Caco-2 (cell line): Measurements from ENCODE around the gene CEP350. TPM values are rescaled to one million over a fixed set of nuclear protein-coding genes. Genes with fewer than 3 reads are reported as not detected.

Experiments used
- BruUV-seq: library from RNA; stranded (reverse); fragments of 400-500 nt; replicated peaks from 2 replicates; lab custom pipeline; 2021; lab: Mats Ljungman, UMichigan
- CTCF ChIA-PET: fragments of 300-600 bp; sonication (Branson Sonifier 250); formaldehyde crosslinking; loops from one replicate; lab custom pipeline; 2022; ENCODE audit warnings: antibody characterized with exemption; lab: Charles Lee
- POLR2A ChIA-PET: fragments of 300-600 bp; sonication (Branson Sonifier 250); formaldehyde crosslinking; loops from one replicate; lab custom pipeline; 2022; ENCODE audit warnings: antibody characterized with exemption; lab: Charles Lee
- DNase-seq, 2 experiments: peaks; one replicate each; pipeline versions ENCODE4 v3.0.0 to v3.0.0-alpha.2; 2020 to 2022
- H3K27me3 ChIP-seq: replicated peaks from 2 replicates; pipeline ENCODE4 v1.6.0; 2011; ENCODE audit warnings: low read length; ENCODE audit not compliant: control insufficient read depth, insufficient read depth
- H3K36me3 ChIP-seq: 2 replicates; pipeline ENCODE4 v1.5.1; 2011; ENCODE audit warnings: low read length; ENCODE audit not compliant: control insufficient read depth, insufficient read depth
- H3K4me1 ChIP-seq: fragments of 250-450 bp; sonication (Bioruptor Pico); 2 replicates; pipeline ENCODE4 v1.5.1; 2020; ENCODE audit warnings: mild to moderate bottlenecking
- H3K4me3 ChIP-seq: 2 replicates; pipeline ENCODE4 v1.5.1; 2011; ENCODE audit warnings: low read depth, mild to moderate bottlenecking, control low read depth, low read length
- H3K9me3 ChIP-seq: fragments of 250-450 bp; sonication (Bioruptor Pico); 2 replicates; pipeline ENCODE4 v1.5.1; 2020; ENCODE audit warnings: mild to moderate bottlenecking, moderate library complexity
- H3K27ac Mint-ChIP-seq: one replicate; pipeline ENCODE4 v1.8.0; 2022; ENCODE audit warnings: mixed read lengths; ENCODE audit not compliant: unreplicated experiment
- H3K27me3 Mint-ChIP-seq: one replicate; pipeline ENCODE4 v1.8.0; 2022; ENCODE audit warnings: mixed read lengths; ENCODE audit not compliant: insufficient read depth, unreplicated experiment
- H3K36me3 Mint-ChIP-seq: one replicate; pipeline ENCODE4 v1.8.0; 2022; ENCODE audit warnings: mild to moderate bottlenecking, mixed read lengths; ENCODE audit not compliant: insufficient read depth, unreplicated experiment
- H3K4me1 Mint-ChIP-seq: one replicate; pipeline ENCODE4 v1.8.0; 2022; ENCODE audit warnings: low read depth, mixed read lengths; ENCODE audit not compliant: unreplicated experiment
- H3K4me3 Mint-ChIP-seq: one replicate; pipeline ENCODE4 v1.8.0; 2022; ENCODE audit warnings: mild to moderate bottlenecking, moderate library complexity, mixed read lengths; ENCODE audit not compliant: unreplicated experiment
- H3K9me3 Mint-ChIP-seq: one replicate; pipeline ENCODE4 v1.8.0; 2022; ENCODE audit warnings: mixed read lengths; ENCODE audit not compliant: unreplicated experiment
- CTCF ChIP-seq, 2 experiments: fragments of 200-600 bp in 1 of 2; IDR thresholded peaks; 1 replicate in 1 of 2; 2 replicates in 1 of 2; pipeline versions ENCODE4 v1.5.1 to v1.8.0; 2011 to 2022; ENCODE audit warnings: antibody characterized with exemption in 1 of 2, control low read depth in 1 of 2, inconsistent platforms in 1 of 2, low read depth in 1 of 2, low read length in 1 of 2, mild to moderate bottlenecking in 1 of 2, moderate library complexity in 1 of 2; ENCODE audit not compliant: insufficient read depth in 1 of 2, severe bottlenecking in 1 of 2, unreplicated experiment in 1 of 2
- intact Hi-C: fragments of 100-400 bp; cut with micrococcal nuclease; formaldehyde crosslinking; loops from one replicate; pipeline ENCODE4 v1.10.0; 2022; ENCODE audit not compliant: unreplicated experiment
- total RNA-seq: library from RNA; stranded (reverse); gene quantifications from 2 replicates; pipeline ENCODE4 v1.2.3, GENCODE V29; 2022

The CEP350 gene
- total RNA-seq, 1 experiment from 2014 or later: 43.5 TPM

- Mint-ChIP-seq H3K4me1 (peaks cover 36% of the 10 kb centered on the region), H3K9me3 (no peaks in the 10 kb centered on the region), H3K27ac (peak overlapping the region; percentile 43), H3K36me3 (peaks cover 10% of the 10 kb centered on the region), H3K4me3 (peak overlapping the region; percentile 54), H3K27me3 (peaks cover 4% of the 10 kb centered on the region)
- Histone ChIP-seq H3K4me3 (no peak overlapping the region), H3K4me1 (peaks cover 46% of the 10 kb centered on the region), H3K36me3 (no peaks in the 10 kb centered on the region), H3K9me3 (no peaks in the 10 kb centered on the region), H3K27me3 (no peaks in the 10 kb centered on the region)
- BruUV-seq: no TSS peak
- TF ChIP-seq CTCF (IDR thresholded peaks at IDR 0.05; ENCODE audit: insufficient read depth in 1 of 2, low read depth in 1 of 2, low read length in 1 of 2, severe bottlenecking in 1 of 2, unreplicated experiment in 1 of 2): no peak
- intact Hi-C loops: loop anchor here (1.0 to 5.0 kb wide), 4 partner anchors 12 to 284 kb away; no protein-coding TSS in a partner anchor
- CTCF ChIA-PET: no interaction called here
- POLR2A ChIA-PET: no interaction called here
- DNase-seq: no peak
These were observed 202.1 kb downstream of the CEP350 start for GRCh38 chr1:180156631-180157091.

GRCh38 chr1:180157108-180157507 is 202.5 kb downstream of the CEP350 start:
- Histone ChIP-seq H3K36me3 (no peaks in the 10 kb centered on the region), H3K4me3 (no peak overlapping the region), H3K27me3 (no peaks in the 10 kb centered on the region), H3K9me3 (no peaks in the 10 kb centered on the region), H3K4me1 (peaks cover 46% of the 10 kb centered on the region)
- no peaks in the 10 kb centered on the region for H3K9me3 Mint-ChIP-seq
- peaks cover 10% of the 10 kb centered on the region for H3K36me3 Mint-ChIP-seq
- POLR2A ChIA-PET: interaction anchor here (1.1 kb wide), 1 partner anchor 22 kb away, joined by 3 read pairs; no protein-coding TSS in a partner anchor
- H3K27me3 Mint-ChIP-seq: peaks cover 3% of the 10 kb centered on the region
- intact Hi-C loops: loop anchor here (1.0 to 5.0 kb wide), 4 partner anchors 11 to 285 kb away; no protein-coding TSS in a partner anchor
- CTCF ChIA-PET: interaction anchor here (0.6 to 1.3 kb wide), 8 partner anchors 8 to 342 kb away, joined by 3 to 26 read pairs (median 4); no protein-coding TSS in a partner anchor
- no peak for TF ChIP-seq CTCF (IDR thresholded peaks at IDR 0.05; ENCODE audit: insufficient read depth in 1 of 2, low read depth in 1 of 2, low read length in 1 of 2, severe bottlenecking in 1 of 2, unreplicated experiment in 1 of 2)
- no peak for DNase-seq
- no TSS peak for BruUV-seq
- H3K4me1 Mint-ChIP-seq: peaks cover 36% of the 10 kb centered on the region
- H3K27ac Mint-ChIP-seq: peak overlapping the region; percentile 43
- H3K4me3 Mint-ChIP-seq: peak overlapping the region; percentile 54

GRCh38 chr1:180157576-180158057 is 203.0 kb downstream of the CEP350 start:
- BruUV-seq: no TSS peak
- Mint-ChIP-seq H3K9me3 (no peaks in the 10 kb centered on the region), H3K27ac (peak overlapping the region; percentile 81), H3K4me3 (peak overlapping the region; percentile 54), H3K27me3 (peaks cover 3% of the 10 kb centered on the region), H3K4me1 (peaks cover 36% of the 10 kb centered on the region), H3K36me3 (peaks cover 10% of the 10 kb centered on the region)
- DNase-seq: peak; percentile 73 to 74
- Histone ChIP-seq H3K9me3 (no peaks in the 10 kb centered on the region), H3K4me3 (no peak overlapping the region), H3K4me1 (peaks cover 46% of the 10 kb centered on the region), H3K27me3 (no peaks in the 10 kb centered on the region), H3K36me3 (no peaks in the 10 kb centered on the region)
- intact Hi-C loops: loop anchor here (1.0 to 5.0 kb wide), 4 partner anchors 11 to 285 kb away; no protein-coding TSS in a partner anchor
- no peak for TF ChIP-seq CTCF (IDR thresholded peaks at IDR 0.05; ENCODE audit: insufficient read depth in 1 of 2, low read depth in 1 of 2, low read length in 1 of 2, severe bottlenecking in 1 of 2, unreplicated experiment in 1 of 2)
- ChIA-PET CTCF (interaction anchor here (0.6 to 1.5 kb wide), 9 partner anchors 9 to 343 kb away, joined by 3 to 26 read pairs (median 5); no protein-coding TSS in a partner anchor), POLR2A (interaction anchor here (1.1 kb wide), 1 partner anchor 21 kb away, joined by 3 read pairs; no protein-coding TSS in a partner anchor)
